Measurements from ENCODE around the gene EFNA2.

Gene EFNA2

GRCh38 chr19:1321539-1321938, 35.9 kb downstream of the EFNA2 start:
- Histone ChIP-seq H3K4me2 (ENCODE audit: low read depth, low read length, poor library complexity, severe bottlenecking) (no peak overlapping the region), H3K27me3 (ENCODE audit: low read length) (no peaks in the 10 kb centered on the region), H3F3A (ENCODE audit: insufficient read depth) (no peaks in the 10 kb centered on the region), H3K79me2 (ENCODE audit: insufficient read depth, low read length) (no peaks in the 10 kb centered on the region), H4K20me1 (ENCODE audit: low read depth, low read length) (no peaks in the 10 kb centered on the region), H3K9ac (ENCODE audit: low read length) (no peak overlapping the region), H2AFZ (ENCODE audit: low read depth, low read length, severe bottlenecking) (no peak overlapping the region), H3K27ac (ENCODE audit: low read depth, low read length) (no peak overlapping the region), H3K36me3 (ENCODE audit: low read length) (no peaks in the 10 kb centered on the region), H3K4me3 (ENCODE audit: insufficient read depth, low read length, poor library complexity, severe bottlenecking) (no peak overlapping the region), H3K9me3 (ENCODE audit: insufficient read depth, low read length) (no peaks in the 10 kb centered on the region), H3K9me2 (replicated peaks; ENCODE audit: insufficient read depth, low read length) (no peaks in the 10 kb centered on the region)
- TF ChIP-seq, protein P1, sequence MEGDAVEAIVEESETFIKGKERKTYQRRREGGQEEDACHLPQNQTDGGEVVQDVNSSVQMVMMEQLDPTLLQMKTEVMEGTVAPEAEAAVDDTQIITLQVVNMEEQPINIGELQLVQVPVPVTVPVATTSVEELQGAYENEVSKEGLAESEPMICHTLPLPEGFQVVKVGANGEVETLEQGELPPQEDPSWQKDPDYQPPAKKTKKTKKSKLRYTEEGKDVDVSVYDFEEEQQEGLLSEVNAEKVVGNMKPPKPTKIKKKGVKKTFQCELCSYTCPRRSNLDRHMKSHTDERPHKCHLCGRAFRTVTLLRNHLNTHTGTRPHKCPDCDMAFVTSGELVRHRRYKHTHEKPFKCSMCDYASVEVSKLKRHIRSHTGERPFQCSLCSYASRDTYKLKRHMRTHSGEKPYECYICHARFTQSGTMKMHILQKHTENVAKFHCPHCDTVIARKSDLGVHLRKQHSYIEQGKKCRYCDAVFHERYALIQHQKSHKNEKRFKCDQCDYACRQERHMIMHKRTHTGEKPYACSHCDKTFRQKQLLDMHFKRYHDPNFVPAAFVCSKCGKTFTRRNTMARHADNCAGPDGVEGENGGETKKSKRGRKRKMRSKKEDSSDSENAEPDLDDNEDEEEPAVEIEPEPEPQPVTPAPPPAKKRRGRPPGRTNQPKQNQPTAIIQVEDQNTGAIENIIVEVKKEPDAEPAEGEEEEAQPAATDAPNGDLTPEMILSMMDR (IDR thresholded peaks at IDR 0.05; ENCODE audit: insufficient read depth, low read length, poor library complexity, severe bottlenecking) = no peak
- no peak for TF ChIP-seq EZH2phosphoT487 (conservative IDR thresholded peaks at IDR 0.05; ENCODE audit: low read length)

DNA sequence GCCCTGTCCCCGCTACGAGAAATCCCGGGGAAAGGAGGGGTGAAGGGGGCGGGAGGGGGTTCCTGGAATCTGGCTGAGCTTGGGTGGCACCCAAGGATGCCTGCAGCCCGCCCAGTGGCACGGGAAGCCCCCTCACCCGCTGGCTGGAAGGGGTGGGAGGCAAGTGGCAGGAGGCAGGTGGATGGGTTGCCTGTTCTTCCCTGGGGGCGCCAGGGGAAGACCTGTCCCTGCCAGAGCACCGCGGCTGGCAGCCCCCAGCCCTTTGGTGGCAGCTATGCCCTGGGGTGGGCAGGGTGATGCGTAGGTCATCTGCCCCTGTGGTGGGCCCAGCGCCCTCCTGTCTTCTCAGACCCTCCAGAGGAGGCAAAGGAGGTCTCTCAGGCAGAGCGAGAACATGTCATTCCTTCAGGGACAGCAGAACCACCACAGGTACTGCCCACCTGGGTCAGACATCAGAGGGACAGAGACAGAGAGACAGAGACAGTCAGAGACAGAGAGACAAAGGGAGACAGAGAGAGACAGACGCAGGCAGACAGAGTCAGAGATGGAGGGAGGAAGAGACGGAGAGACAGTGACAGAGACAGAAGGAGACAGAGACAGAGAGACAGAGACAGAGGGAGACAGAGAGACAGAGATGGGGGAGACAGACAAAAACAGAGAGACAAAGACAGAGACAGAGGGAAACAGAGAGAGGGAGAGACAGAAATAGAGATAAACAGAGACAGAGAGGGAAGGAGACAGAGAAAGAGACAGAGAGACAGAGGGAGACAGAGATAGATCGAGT, 36.7 kb downstream of the EFNA2 start:
- H3K4me2 ChIP-seq (ENCODE audit: low read depth, low read length, poor library complexity, severe bottlenecking) = no peak overlapping the region
- no peak overlapping the region for H3K9ac ChIP-seq (ENCODE audit: low read length)
- no peaks in the 10 kb centered on the region for H3K9me3 ChIP-seq (ENCODE audit: insufficient read depth, low read length)
- no peak for TF ChIP-seq EZH2phosphoT487 (conservative IDR thresholded peaks at IDR 0.05; ENCODE audit: low read length)
- TF ChIP-seq, protein P1 (IDR thresholded peaks at IDR 0.05; ENCODE audit: insufficient read depth, low read length, poor library complexity, severe bottlenecking) = no peak
- no peaks in the 10 kb centered on the region for H3K36me3 ChIP-seq (ENCODE audit: low read length)
- H4K20me1 ChIP-seq (ENCODE audit: low read depth, low read length) = no peaks in the 10 kb centered on the region
- H3K9me2 ChIP-seq (replicated peaks; ENCODE audit: insufficient read depth, low read length) = no peaks in the 10 kb centered on the region
- H2AFZ ChIP-seq (ENCODE audit: low read depth, low read length, severe bottlenecking) = no peak overlapping the region
- no peak overlapping the region for H3K27ac ChIP-seq (ENCODE audit: low read depth, low read length)
- H3K4me3 ChIP-seq (ENCODE audit: insufficient read depth, low read length, poor library complexity, severe bottlenecking) = no peak overlapping the region
- no peaks in the 10 kb centered on the region for H3K27me3 ChIP-seq (ENCODE audit: low read length)
- H3K79me2 ChIP-seq (ENCODE audit: insufficient read depth, low read length) = no peaks in the 10 kb centered on the region
- H3F3A ChIP-seq (ENCODE audit: insufficient read depth) = no peaks in the 10 kb centered on the region

GRCh38 chr19:1324249-1324805, 38.7 kb downstream of the EFNA2 start:
- Histone ChIP-seq H3K27me3 (ENCODE audit: low read length) (no peaks in the 10 kb centered on the region), H3K9ac (ENCODE audit: low read length) (no peak overlapping the region), H3K9me2 (replicated peaks; ENCODE audit: insufficient read depth, low read length) (no peaks in the 10 kb centered on the region), H3F3A (ENCODE audit: insufficient read depth) (no peaks in the 10 kb centered on the region), H2AFZ (ENCODE audit: low read depth, low read length, severe bottlenecking) (no peak overlapping the region), H3K36me3 (ENCODE audit: low read length) (no peaks in the 10 kb centered on the region), H3K4me3 (ENCODE audit: insufficient read depth, low read length, poor library complexity, severe bottlenecking) (no peak overlapping the region), H3K79me2 (ENCODE audit: insufficient read depth, low read length) (no peaks in the 10 kb centered on the region), H3K27ac (ENCODE audit: low read depth, low read length) (no peak overlapping the region), H3K9me3 (ENCODE audit: insufficient read depth, low read length) (no peaks in the 10 kb centered on the region), H3K4me2 (ENCODE audit: low read depth, low read length, poor library complexity, severe bottlenecking) (no peak overlapping the region), H4K20me1 (ENCODE audit: low read depth, low read length) (no peaks in the 10 kb centered on the region)
- TF ChIP-seq, protein P1 (IDR thresholded peaks at IDR 0.05; ENCODE audit: insufficient read depth, low read length, poor library complexity, severe bottlenecking) = no peak
- no peak for TF ChIP-seq EZH2phosphoT487 (conservative IDR thresholded peaks at IDR 0.05; ENCODE audit: low read length)

Measured in SU-DHL-6 (cell line).